ENCODE results near the gene VBP1. TPM values are rescaled to one million over a fixed set of nuclear protein-coding genes. Genes with fewer than 3 reads are reported as not detected.

Gene VBP1
- total and polyA plus RNA-seq, 12 donors = 21.4 to 85.0 (median 70.6) TPM

DNA sequence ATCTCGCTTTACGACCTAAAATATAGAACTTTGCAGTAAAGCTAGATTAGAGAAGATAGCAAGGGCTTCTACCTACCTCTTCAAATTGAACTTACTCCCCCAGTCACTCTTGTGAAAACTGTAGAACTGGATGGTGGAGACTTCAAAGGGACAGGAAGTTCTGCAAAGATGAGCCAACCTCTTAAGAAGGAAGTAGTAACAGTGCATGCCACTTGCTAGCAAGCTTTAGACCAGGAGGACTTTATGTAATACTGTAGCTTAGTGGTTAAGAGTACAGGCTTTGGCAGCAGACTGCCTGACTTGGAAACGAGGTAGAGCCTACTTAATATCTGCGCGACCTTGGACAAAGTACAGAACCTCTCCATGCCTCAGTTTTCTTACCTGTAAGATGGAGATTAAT lies 27.5 kb upstream of the VBP1 start:
- H3K4me1 ChIP-seq = no peaks in the 10 kb centered on the region
- no peak for DNase-seq
- H3K4me3 ChIP-seq = no peak overlapping the region
- no peak for ATAC-seq
- no peaks in the 10 kb centered on the region for H3K27me3 ChIP-seq
- TF ChIP-seq, protein P1, sequence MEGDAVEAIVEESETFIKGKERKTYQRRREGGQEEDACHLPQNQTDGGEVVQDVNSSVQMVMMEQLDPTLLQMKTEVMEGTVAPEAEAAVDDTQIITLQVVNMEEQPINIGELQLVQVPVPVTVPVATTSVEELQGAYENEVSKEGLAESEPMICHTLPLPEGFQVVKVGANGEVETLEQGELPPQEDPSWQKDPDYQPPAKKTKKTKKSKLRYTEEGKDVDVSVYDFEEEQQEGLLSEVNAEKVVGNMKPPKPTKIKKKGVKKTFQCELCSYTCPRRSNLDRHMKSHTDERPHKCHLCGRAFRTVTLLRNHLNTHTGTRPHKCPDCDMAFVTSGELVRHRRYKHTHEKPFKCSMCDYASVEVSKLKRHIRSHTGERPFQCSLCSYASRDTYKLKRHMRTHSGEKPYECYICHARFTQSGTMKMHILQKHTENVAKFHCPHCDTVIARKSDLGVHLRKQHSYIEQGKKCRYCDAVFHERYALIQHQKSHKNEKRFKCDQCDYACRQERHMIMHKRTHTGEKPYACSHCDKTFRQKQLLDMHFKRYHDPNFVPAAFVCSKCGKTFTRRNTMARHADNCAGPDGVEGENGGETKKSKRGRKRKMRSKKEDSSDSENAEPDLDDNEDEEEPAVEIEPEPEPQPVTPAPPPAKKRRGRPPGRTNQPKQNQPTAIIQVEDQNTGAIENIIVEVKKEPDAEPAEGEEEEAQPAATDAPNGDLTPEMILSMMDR (IDR thresholded peaks at IDR 0.05) = no peak
- no peaks in the 10 kb centered on the region for H3K36me3 ChIP-seq
- H3K27ac ChIP-seq = peak overlapping the region in 1 of 10 donors; percentile 16
- peaks cover 0 to 35% (median 0%) of the 10 kb centered on the region in 11 donors for H3K9me3 ChIP-seq
- 63% methylated on average over 5 of the region's 5 CpGs; no CpG with 5 or more reads in 1 of the 2 donors for WGBS, 2 donors
- intact Hi-C loops (cut with DNase I) = no loop called here

GRCh38 chrX:155211208-155211607 lies 5.1 kb upstream of the VBP1 start:
- DNase-seq (no peak), ATAC-seq (no peak)
- H3K4me1 ChIP-seq = peaks cover 0 to 5% (median 0%) of the 10 kb centered on the region in 9 donors
- intact Hi-C loops (cut with DNase I) = loop anchor here in 2 of 10 donors (5.0 to 10.0 kb wide), 2 partner anchors 136 to 1394 kb away; partner anchors contain the start of genes BRCC3 (in 1 of the 2), CMC4 (in 1 of the 2) and MTCP1 (in 1 of the 2)
- H3K9me3 ChIP-seq = no peaks in the 10 kb centered on the region
- H3K36me3 ChIP-seq = no peaks in the 10 kb centered on the region
- TF ChIP-seq, protein P1 (IDR thresholded peaks at IDR 0.05) = no peak
- H3K27me3 ChIP-seq = no peaks in the 10 kb centered on the region
- whole genome bisulfite sequencing, 2 donors = 90 to 94% methylated on average over 3 of the region's 3 CpGs
- H3K27ac ChIP-seq = no peak overlapping the region
- no peak overlapping the region for H3K4me3 ChIP-seq

DNA sequence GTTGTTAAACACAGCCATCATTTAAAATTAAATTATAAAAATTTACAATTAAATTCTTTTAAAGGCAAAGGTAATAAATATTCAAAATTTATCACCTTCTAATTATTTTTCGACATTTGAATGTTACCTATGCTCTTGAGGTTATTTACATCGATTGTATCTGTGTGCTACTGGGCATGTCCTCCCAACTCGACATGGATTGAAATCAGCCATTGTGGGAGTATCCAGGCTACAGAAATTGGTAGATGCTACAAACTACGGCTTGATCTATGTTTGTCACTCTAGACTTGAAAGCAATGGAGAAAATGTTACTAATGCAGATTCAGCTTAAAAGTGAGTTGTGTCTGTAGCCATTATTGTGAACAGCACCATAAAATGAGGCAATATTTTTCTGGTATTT lies 2.5 kb upstream of the VBP1 start:
- H3K27me3 ChIP-seq = no peaks in the 10 kb centered on the region
- TF ChIP-seq, protein P1 (IDR thresholded peaks at IDR 0.05) = no peak
- ATAC-seq (no peak), DNase-seq (no peak)
- no peaks in the 10 kb centered on the region for H3K9me3 ChIP-seq
- H3K4me3 ChIP-seq = no peak overlapping the region
- no peaks in the 10 kb centered on the region for H3K36me3 ChIP-seq
- no peak overlapping the region for H3K27ac ChIP-seq
- H3K4me1 ChIP-seq = peaks cover 0 to 22% (median 18%) of the 10 kb centered on the region in 9 donors
- WGBS, 2 donors = 87 to 91% methylated on average over 4 of the region's 4 CpGs
- intact Hi-C loops (cut with DNase I) = loop anchor here in 2 of 10 donors (5.0 to 10.0 kb wide), 2 partner anchors 139 to 1396 kb away; partner anchors contain the start of genes BRCC3 (in 1 of the 2), CMC4 (in 1 of the 2) and MTCP1 (in 1 of the 2)

DNA sequence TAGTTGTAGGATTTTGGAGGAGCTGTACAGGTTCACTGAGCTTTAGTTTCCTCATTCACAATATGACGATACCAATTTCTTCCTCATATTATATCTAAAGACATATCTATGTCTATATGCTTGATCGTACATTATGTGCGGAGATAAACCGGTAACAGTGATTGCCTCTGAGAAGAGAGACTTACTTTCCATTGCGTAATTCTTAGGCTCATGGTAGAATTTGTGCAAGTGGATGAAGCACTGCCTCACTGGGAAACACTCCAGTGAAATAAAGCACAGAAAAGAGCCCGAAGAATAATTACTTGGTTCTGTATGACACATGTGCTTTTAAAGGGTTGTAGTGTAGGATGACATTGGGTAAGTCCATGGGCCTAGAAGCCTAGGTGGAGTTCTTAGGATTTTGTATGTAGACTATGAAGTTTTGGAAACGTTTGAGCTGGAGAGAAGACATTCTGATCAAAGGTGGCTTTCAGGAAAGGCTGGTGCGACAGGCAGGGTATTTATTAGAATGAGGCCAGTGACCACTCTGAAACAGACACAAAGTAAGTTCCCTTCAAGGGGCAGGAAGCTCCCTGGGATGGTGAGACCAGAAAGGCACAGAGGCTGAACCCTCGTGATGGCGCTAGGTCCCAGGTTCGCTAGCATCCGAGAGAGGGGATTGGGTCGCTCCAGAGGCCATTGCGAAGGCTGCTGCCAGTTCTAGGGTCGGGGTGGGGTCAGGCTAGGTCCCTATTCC lies 649 bp upstream of the VBP1 start:
- H3K9me3 ChIP-seq = no peaks in the 10 kb centered on the region
- TF ChIP-seq, protein P1 (IDR thresholded peaks at IDR 0.05) = no peak
- intact Hi-C loops (cut with DNase I) = loop anchor here in 1 of 10 donors (10.0 kb wide), 1 partner anchor 141 kb away; the partner anchor contains the start of genes BRCC3, CMC4 and MTCP1
- WGBS, 2 donors = 39 to 40% methylated on average over 15 of the region's 15 CpGs
- ATAC-seq = peak; percentile 10 to 63 (median 39)
- H3K4me1 ChIP-seq = peaks cover 0 to 27% (median 21%) of the 10 kb centered on the region in 9 donors
- peak overlapping the region in 9 of 10 donors; percentile 50 to 81 (median 75) for H3K4me3 ChIP-seq
- H3K36me3 ChIP-seq = peaks cover 0 to 5% (median 0%) of the 10 kb centered on the region in 9 donors
- DNase-seq = no peak
- H3K27me3 ChIP-seq = no peaks in the 10 kb centered on the region
- peak overlapping the region; percentile 71 to 93 (median 90) for H3K27ac ChIP-seq

Data from heart right ventricle (tissue), 16 donors.